Measurements from ENCODE around the gene TPK1. TPM values are rescaled to one million over a fixed set of nuclear protein-coding genes. Genes with fewer than 3 reads are reported as not detected.

Gene TPK1
- total and polyA plus RNA-seq, 2 donors (not counting 1 experiment from before 2014, with no cell fraction given): 2.4 to 4.1 TPM

- H3K9me3 ChIP-seq (ENCODE audit: control insufficient read depth, insufficient read depth, low read depth, low read length): no peaks in the 10 kb centered on the region
- peak; percentile 31 to 39 for DNase-seq (ENCODE audit: low read depth in 2 of 2)
- H2AFZ ChIP-seq (ENCODE audit: low read length): no peak overlapping the region
- H3K4me2 ChIP-seq (ENCODE audit: extremely low read depth, insufficient read depth, low read length): peak overlapping the region; percentile 45
- no peaks in the 10 kb centered on the region for H3K79me2 ChIP-seq (ENCODE audit: control insufficient read depth, insufficient read depth, low read length)
- no peak overlapping the region for H3K9ac ChIP-seq (ENCODE audit: insufficient read depth, low read length)
- H3K4me3 ChIP-seq (replicated peaks in 1 of 4; ENCODE audit: control extremely low read depth in 1 of 4, insufficient read depth in 1 of 4, low read depth in 3 of 4, low read length in 4 of 4): no peak overlapping the region
- H3K27ac ChIP-seq (ENCODE audit: insufficient read depth, low read length): no peak overlapping the region
- H4K20me1 ChIP-seq (ENCODE audit: control insufficient read depth, extremely low read depth, insufficient read depth, low read length): no peaks in the 10 kb centered on the region
- no peaks in the 10 kb centered on the region for H3K27me3 ChIP-seq (ENCODE audit: control insufficient read depth, insufficient read depth, low read length)
- no peaks in the 10 kb centered on the region for H3K36me3 ChIP-seq (ENCODE audit: control insufficient read depth, insufficient read depth, low read length)
- no peak for TF ChIP-seq EZH2 (IDR thresholded peaks at IDR 0.05; ENCODE audit: low read length, missing control alignments)
- TF ChIP-seq CTCF (conservative IDR thresholded peaks at IDR 0.05 in 1 of 2, IDR thresholded peaks at IDR 0.05 in 1 of 2; ENCODE audit: low read depth in 1 of 2, low read length in 2 of 2): no peak
- peaks cover 8% of the 10 kb centered on the region for H3K4me1 ChIP-seq (ENCODE audit: control insufficient read depth, extremely low read depth, insufficient read depth, low read length)
These were observed 5.0 kb downstream of the TPK1 start for GRCh38 chr7:144830811-144831210.

- no peaks in the 10 kb centered on the region for H3K79me2 ChIP-seq (ENCODE audit: control insufficient read depth, insufficient read depth, low read length)
- TF ChIP-seq CTCF (conservative IDR thresholded peaks at IDR 0.05 in 1 of 2, IDR thresholded peaks at IDR 0.05 in 1 of 2; ENCODE audit: low read depth in 1 of 2, low read length in 2 of 2): no peak
- TF ChIP-seq EZH2 (IDR thresholded peaks at IDR 0.05; ENCODE audit: low read length, missing control alignments): no peak
- H3K4me3 ChIP-seq (replicated peaks in 1 of 4; ENCODE audit: control extremely low read depth in 1 of 4, insufficient read depth in 1 of 4, low read depth in 3 of 4, low read length in 4 of 4): no peak overlapping the region
- DNase-seq (ENCODE audit: low read depth in 2 of 2): peak in 1 of 2 donors; percentile 26
- H3K36me3 ChIP-seq (ENCODE audit: control insufficient read depth, insufficient read depth, low read length): no peaks in the 10 kb centered on the region
- peaks cover 8% of the 10 kb centered on the region for H3K4me1 ChIP-seq (ENCODE audit: control insufficient read depth, extremely low read depth, insufficient read depth, low read length)
- no peaks in the 10 kb centered on the region for H3K27me3 ChIP-seq (ENCODE audit: control insufficient read depth, insufficient read depth, low read length)
- peak overlapping the region; percentile 45 for H3K4me2 ChIP-seq (ENCODE audit: extremely low read depth, insufficient read depth, low read length)
- no peak overlapping the region for H3K27ac ChIP-seq (ENCODE audit: insufficient read depth, low read length)
- H4K20me1 ChIP-seq (ENCODE audit: control insufficient read depth, extremely low read depth, insufficient read depth, low read length): no peaks in the 10 kb centered on the region
- no peaks in the 10 kb centered on the region for H3K9me3 ChIP-seq (ENCODE audit: control insufficient read depth, insufficient read depth, low read depth, low read length)
- no peak overlapping the region for H3K9ac ChIP-seq (ENCODE audit: insufficient read depth, low read length)
- no peak overlapping the region for H2AFZ ChIP-seq (ENCODE audit: low read length)
These were observed 5.6 kb downstream of the TPK1 start for GRCh38 chr7:144830024-144830785.

- Histone ChIP-seq H3K4me2 (ENCODE audit: extremely low read depth, insufficient read depth, low read length) (no peak overlapping the region), H3K4me1 (ENCODE audit: control insufficient read depth, extremely low read depth, insufficient read depth, low read length) (peaks cover 5% of the 10 kb centered on the region), H2AFZ (ENCODE audit: low read length) (peak overlapping the region; percentile 3), H3K79me2 (ENCODE audit: control insufficient read depth, insufficient read depth, low read length) (no peaks in the 10 kb centered on the region), H3K27me3 (ENCODE audit: control insufficient read depth, insufficient read depth, low read length) (no peaks in the 10 kb centered on the region), H4K20me1 (ENCODE audit: control insufficient read depth, extremely low read depth, insufficient read depth, low read length) (no peaks in the 10 kb centered on the region), H3K4me3 (replicated peaks in 1 of 4; ENCODE audit: control extremely low read depth in 1 of 4, insufficient read depth in 1 of 4, low read depth in 3 of 4, low read length in 4 of 4) (no peak overlapping the region), H3K9ac (ENCODE audit: insufficient read depth, low read length) (no peak overlapping the region), H3K9me3 (ENCODE audit: control insufficient read depth, insufficient read depth, low read depth, low read length) (no peaks in the 10 kb centered on the region), H3K36me3 (ENCODE audit: control insufficient read depth, insufficient read depth, low read length) (no peaks in the 10 kb centered on the region), H3K27ac (ENCODE audit: insufficient read depth, low read length) (no peak overlapping the region)
- peak; percentile 73 to 89 for DNase-seq (ENCODE audit: low read depth in 2 of 2)
- no peak for TF ChIP-seq CTCF (conservative IDR thresholded peaks at IDR 0.05 in 1 of 2, IDR thresholded peaks at IDR 0.05 in 1 of 2; ENCODE audit: low read depth in 1 of 2, low read length in 2 of 2)
These were observed 8.2 kb downstream of the TPK1 start for GRCh38 chr7:144827621-144828020.
